Activated CD4-positive, alpha-beta memory T cell treated with anti-CD3 and anti-CD28 coated beads, Interleukin-2, amount 10 ng/mL, durations not matched to agents 7 days and 5 days (primary cell): Measurements from ENCODE around the gene NAGPA. TPM values are rescaled to one million over a fixed set of nuclear protein-coding genes. Genes with fewer than 3 reads are reported as not detected.
A peak's percentile ranks its signal among the peaks of the same experiment; 100 is the strongest.

Experiments used
- CTCF ChIA-PET: fragments of 350-600 bp; sonication (Branson Sonifier 250); formaldehyde crosslinking; loops from one replicate; lab custom pipeline; 2021; ENCODE audit warnings: antibody characterized with exemption, inconsistent platforms; lab: Charles Lee
- POLR2A ChIA-PET: fragments of 350-600 bp; sonication (Branson Sonifier 250); formaldehyde crosslinking; loops from one replicate; lab custom pipeline; 2021; ENCODE audit warnings: antibody characterized with exemption; lab: Charles Lee
- DNase-seq: peaks from one replicate; pipeline ENCODE4 v3.0.0-alpha.2; 2020
- H3K27ac Mint-ChIP-seq: one replicate; pipeline ENCODE4 v1.8.0; 2021; ENCODE audit warnings: mild to moderate bottlenecking, mixed read lengths
- H3K27me3 Mint-ChIP-seq: one replicate; pipeline ENCODE4 v1.8.0; 2021; ENCODE audit warnings: mixed read lengths
- H3K36me3 Mint-ChIP-seq: one replicate; pipeline ENCODE4 v1.8.0; 2021; ENCODE audit warnings: low read depth, mixed read lengths
- H3K4me1 Mint-ChIP-seq: one replicate; pipeline ENCODE4 v1.8.0; 2021; ENCODE audit warnings: mixed read lengths
- H3K4me3 Mint-ChIP-seq: one replicate; pipeline ENCODE4 v1.8.0; 2021; ENCODE audit warnings: mild to moderate bottlenecking, mixed read lengths
- H3K9me3 Mint-ChIP-seq: one replicate; pipeline ENCODE4 v1.8.0; 2021; ENCODE audit warnings: mixed read lengths
- total RNA-seq, 2 experiments: library from RNA; stranded (reverse); gene quantifications; one replicate each; pipeline ENCODE4 v1.2.3, GENCODE V29; 2021

Gene NAGPA
- total RNA-seq, 2 experiments from 2014 or later: 12.5 to 12.8 TPM

DNA sequence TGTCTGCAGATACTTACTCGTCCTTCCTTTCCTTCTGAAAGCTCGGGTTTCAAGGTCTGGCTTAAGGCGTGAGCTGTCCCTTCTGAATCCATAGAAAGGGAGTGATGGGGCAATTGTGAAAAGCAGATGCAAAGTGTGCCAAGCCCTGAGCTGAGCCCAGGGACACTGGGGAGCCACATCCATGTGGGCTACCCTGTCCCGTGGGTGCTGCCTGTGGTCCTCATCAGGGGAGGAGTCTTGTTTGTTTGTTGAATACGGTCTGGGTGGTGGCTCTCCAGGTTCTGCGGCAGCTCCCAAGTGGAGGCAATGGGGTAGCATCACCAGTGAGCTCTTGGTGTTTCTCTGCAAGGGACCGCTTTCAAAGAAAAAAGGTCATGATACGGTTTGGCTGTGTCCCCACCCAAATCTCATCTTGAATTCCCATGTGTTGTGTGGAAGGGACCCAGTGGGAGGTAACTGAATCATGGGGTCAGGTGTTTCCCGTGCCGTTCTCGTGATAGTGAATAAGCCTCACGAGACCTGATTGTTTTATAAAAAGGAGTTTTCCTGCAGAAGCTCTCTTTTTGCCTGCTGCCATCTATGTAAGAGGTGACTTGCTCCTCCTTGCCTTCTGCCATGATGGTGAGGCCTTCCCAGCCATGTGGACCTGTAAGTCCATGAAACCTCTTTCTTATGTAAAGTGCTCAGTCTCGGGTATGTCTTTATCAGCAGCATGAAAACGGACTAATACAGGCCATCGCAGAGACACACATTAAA is 36.9 kb upstream of the NAGPA start:
- POLR2A ChIA-PET: interaction anchor here (1.0 to 3.0 kb wide), 5 partner anchors 10 to 37 kb away, joined by 3 to 23 read pairs (median 6); partner anchors contain the start of gene NAGPA
- H3K4me1 Mint-ChIP-seq: peaks cover 34% of the 10 kb centered on the region
- no peak overlapping the region for H3K4me3 Mint-ChIP-seq

DNA sequence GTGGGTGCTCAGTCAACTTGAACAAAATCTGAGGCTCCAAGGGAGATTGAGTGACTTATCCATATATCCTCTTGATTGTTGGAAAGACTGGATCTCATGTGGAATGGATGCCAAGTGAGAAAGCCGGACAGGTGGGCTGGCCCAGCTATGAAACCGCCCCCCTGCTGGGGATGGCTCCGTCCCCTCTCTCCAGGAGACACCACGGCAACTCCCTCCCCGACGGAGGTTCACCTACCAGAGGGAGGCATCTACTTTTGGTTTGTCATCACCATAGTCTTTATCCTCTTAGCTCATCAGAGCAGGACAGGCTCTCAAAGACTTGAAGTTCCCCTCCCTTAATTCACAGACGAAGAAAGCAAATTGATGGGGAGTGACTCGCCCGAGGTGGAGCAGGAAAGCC is 36.1 kb upstream of the NAGPA start:
- H3K27ac Mint-ChIP-seq: no peak overlapping the region

More for the DNA sequence above, 36.9 kb upstream of the NAGPA start:
- peak overlapping the region; percentile 94 for H3K27ac Mint-ChIP-seq
- no peak for DNase-seq
- no peaks in the 10 kb centered on the region for H3K9me3 Mint-ChIP-seq
- H3K36me3 Mint-ChIP-seq: peaks cover 6% of the 10 kb centered on the region
- CTCF ChIA-PET: interaction anchor here (1.8 to 1.9 kb wide), 3 partner anchors 13 to 22 kb away, joined by 5 to 14 read pairs (median 7); no protein-coding TSS in a partner anchor
- no peaks in the 10 kb centered on the region for H3K27me3 Mint-ChIP-seq

DNA sequence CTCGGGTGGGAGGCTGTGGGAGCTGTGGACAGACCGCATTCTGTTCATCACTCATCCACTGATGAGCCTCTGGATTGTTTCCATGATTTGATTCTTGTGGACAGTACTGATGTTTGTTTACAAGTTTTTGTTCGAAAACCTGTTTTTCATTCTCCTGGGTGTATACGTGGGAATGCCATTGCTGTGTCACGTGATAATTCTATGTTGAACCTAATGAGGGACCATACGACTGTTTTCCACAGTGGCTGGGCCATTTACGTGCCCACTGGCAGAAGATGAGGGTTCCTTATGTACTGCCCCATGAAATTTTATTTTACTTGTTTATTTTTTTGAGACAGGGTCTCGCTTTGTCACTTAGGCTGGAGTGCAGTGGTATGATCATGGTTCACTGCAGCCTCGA is 35.3 kb upstream of the NAGPA start:
- Mint-ChIP-seq H3K27me3 (no peaks in the 10 kb centered on the region), H3K4me1 (peaks cover 28% of the 10 kb centered on the region)

More for the DNA sequence above, 36.1 kb upstream of the NAGPA start:
- CTCF ChIA-PET: interaction anchor here (0.6 kb wide), 1 partner anchor 9 kb away, joined by 4 read pairs; no protein-coding TSS in a partner anchor
- no peaks in the 10 kb centered on the region for H3K27me3 Mint-ChIP-seq
- no peak for DNase-seq
- peaks cover 3% of the 10 kb centered on the region for H3K36me3 Mint-ChIP-seq
- peaks cover 30% of the 10 kb centered on the region for H3K4me1 Mint-ChIP-seq
- H3K9me3 Mint-ChIP-seq: no peaks in the 10 kb centered on the region
- POLR2A ChIA-PET: interaction anchor here (1.6 to 3.0 kb wide), 2 partner anchors 13 to 36 kb away, joined by 3 to 23 read pairs; partner anchors contain the start of gene NAGPA
- no peak overlapping the region for H3K4me3 Mint-ChIP-seq

DNA sequence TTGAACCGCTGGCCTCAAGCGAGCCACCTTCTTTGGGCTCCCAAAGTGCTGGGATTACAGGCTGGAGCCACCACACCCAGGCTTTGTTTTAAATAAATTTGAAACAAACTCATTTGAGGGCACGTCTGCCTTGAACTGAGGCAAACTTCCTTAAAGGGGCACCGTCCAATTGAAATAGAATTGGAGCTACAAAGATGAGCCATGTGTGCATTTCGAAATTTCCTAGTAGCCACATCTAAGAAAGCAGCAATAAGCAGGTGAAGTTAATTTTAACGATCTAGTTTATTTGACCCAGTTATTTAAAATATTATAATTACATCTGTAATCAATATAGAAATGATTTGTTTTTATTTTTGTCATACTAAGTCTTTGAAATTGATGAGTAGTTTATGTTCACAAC is 32.8 kb upstream of the NAGPA start:
- Mint-ChIP-seq H3K36me3 (no peaks in the 10 kb centered on the region), H3K27ac (no peak overlapping the region), H3K9me3 (no peaks in the 10 kb centered on the region), H3K4me3 (no peak overlapping the region), H3K27me3 (no peaks in the 10 kb centered on the region), H3K4me1 (peaks cover 9% of the 10 kb centered on the region)
- POLR2A ChIA-PET: no interaction called here
- CTCF ChIA-PET: no interaction called here
- DNase-seq: no peak

More for the DNA sequence above, 35.3 kb upstream of the NAGPA start:
- Mint-ChIP-seq H3K27ac (no peak overlapping the region), H3K36me3 (no peaks in the 10 kb centered on the region), H3K9me3 (no peaks in the 10 kb centered on the region), H3K4me3 (no peak overlapping the region)
- CTCF ChIA-PET: no interaction called here
- DNase-seq: no peak
- POLR2A ChIA-PET: no interaction called here

DNA sequence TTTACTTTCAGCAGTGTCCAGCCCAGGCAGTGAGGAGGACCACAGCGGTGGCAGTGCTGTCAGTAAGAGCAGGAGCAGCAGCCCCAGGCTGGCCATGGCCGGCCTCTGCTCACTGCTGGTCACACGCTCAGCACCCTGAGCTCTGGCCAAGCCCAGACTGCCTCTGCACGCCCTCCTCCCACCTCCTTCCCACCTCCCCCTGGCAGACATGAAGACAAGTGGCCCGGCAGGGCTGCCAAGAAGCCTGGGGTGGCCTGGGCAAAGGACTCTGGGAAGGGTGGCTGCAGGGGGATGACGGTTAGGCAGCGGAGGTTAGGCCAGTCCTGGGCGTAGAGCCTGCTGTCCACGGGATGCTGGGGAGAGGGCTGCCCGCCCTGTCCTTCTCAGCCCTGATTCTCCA is 32.1 kb upstream of the NAGPA start, which contains the start of gene C16orf89:
Gene C16orf89 (minus strand): TSS at position 144 of the 400 bp plus-strand sequence. CDS start 48 bp downstream, at position 96.
- CTCF ChIA-PET: no interaction called here
- H3K27me3 Mint-ChIP-seq: no peaks in the 10 kb centered on the region
- POLR2A ChIA-PET: no interaction called here
- DNase-seq: no peak
- peaks cover 2% of the 10 kb centered on the region for H3K4me1 Mint-ChIP-seq
- no peak within 1 kb of the TSS for H3K27ac Mint-ChIP-seq
- H3K9me3 Mint-ChIP-seq: no peaks in the 10 kb centered on the region
- H3K4me3 Mint-ChIP-seq: no peak within 1 kb of the TSS
- H3K36me3 Mint-ChIP-seq: no peaks in the 10 kb centered on the region

DNA sequence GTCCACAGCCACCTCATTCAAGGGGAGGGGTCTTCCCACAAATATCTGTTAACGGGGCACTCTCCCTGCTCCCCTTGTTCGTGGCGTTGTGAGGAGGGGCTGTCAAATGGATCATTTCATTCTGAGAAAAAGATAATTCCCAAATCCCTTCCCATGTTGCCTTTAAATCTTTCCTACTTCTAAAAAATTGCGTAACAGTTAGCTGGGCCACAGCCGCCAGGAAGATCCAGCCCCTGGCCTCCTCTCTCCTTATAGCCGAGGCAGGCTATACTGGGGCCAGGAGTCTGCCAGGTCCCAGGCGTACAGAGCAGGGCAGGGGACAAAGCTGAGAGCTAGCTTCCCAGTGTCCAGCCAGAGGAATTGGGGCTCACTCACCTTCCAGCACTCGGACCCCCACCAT is 31.6 kb upstream of the NAGPA start:
- CTCF ChIA-PET: interaction anchor here (1.8 kb wide), 1 partner anchor 11 kb away, joined by 6 read pairs; no protein-coding TSS in a partner anchor
- no peak for DNase-seq

DNA sequence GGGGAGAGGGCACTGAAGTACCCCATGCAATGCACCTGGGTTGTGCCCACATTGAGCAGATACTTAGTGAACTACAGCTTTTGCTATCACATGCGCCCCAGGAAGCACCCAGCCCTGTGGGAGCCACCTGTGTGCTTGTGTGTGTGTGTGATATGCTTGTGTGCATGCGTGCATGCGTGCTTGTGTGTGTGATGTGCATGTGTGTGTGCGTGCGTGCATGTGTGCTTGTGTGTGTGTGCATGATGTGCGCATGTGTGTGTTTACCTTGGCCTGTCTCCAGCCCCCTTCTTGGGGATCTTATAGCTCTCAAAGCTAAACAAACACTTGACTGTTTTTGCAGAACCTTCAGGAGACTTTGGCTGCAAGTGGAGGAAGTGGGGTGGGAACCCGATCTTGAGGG is 31.2 kb upstream of the NAGPA start:
- Mint-ChIP-seq H3K27me3 (no peaks in the 10 kb centered on the region), H3K4me1 (peaks cover under 1% of the 10 kb centered on the region), H3K4me3 (no peak overlapping the region), H3K9me3 (no peaks in the 10 kb centered on the region), H3K36me3 (no peaks in the 10 kb centered on the region), H3K27ac (no peak overlapping the region)
- no peak for DNase-seq
- CTCF ChIA-PET: interaction anchor here (1.8 kb wide), 1 partner anchor 11 kb away, joined by 6 read pairs; no protein-coding TSS in a partner anchor
- POLR2A ChIA-PET: no interaction called here

More for the DNA sequence above, 31.6 kb upstream of the NAGPA start:
- H3K36me3 Mint-ChIP-seq: no peaks in the 10 kb centered on the region
- no peak overlapping the region for H3K27ac Mint-ChIP-seq
- no peak overlapping the region for H3K4me3 Mint-ChIP-seq
- H3K9me3 Mint-ChIP-seq: no peaks in the 10 kb centered on the region
- H3K4me1 Mint-ChIP-seq: peaks cover 2% of the 10 kb centered on the region
- H3K27me3 Mint-ChIP-seq: no peaks in the 10 kb centered on the region
- POLR2A ChIA-PET: no interaction called here

DNA sequence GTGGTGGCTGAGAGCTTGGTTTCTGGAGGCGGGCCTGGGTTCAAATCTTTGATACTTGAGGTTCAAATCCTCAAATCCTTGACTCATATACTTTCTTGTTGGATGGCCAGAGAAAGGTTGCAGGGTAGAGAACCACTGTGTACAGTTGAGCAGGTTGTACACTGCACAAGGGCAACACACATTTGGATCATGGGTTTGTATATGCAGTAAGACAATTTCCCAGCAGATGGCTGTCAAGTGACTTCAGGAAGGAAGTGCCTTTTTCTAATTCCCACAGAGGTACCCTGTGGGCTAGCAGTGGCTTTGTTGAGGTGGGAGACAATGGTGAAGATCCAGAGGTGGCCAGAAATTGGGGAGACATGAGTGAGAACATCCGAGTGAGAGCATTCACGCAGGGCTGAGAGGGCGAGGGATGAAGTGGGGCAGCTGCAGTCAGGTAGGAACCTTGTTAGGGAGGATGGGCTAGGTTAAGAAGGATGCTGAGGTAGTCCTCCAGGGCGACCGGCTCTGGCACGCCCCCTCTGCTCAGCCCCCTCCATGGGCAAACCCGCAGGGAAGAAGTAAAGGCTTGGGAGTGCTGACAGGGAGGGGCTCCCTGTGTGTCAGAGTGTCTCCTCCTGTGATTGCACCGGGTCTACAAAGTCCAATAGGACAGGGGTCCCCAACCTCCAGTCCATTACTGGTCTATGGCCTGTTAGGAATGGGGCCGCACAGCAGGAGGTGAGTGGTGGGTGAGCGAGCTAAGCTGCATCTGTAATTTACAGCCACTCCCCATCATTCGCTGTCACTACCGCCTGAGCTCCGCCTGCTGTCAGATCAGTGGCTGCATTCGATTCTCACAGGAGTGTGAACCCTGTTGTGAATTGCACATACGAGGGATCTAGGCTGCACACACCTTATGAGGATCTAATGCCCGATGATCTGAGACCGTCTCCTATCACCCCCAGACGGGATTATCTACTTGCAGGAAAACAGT is 29.3 kb upstream of the NAGPA start:
- Mint-ChIP-seq H3K4me3 (no peak overlapping the region), H3K36me3 (no peaks in the 10 kb centered on the region), H3K27me3 (no peaks in the 10 kb centered on the region), H3K4me1 (no peaks in the 10 kb centered on the region), H3K9me3 (no peaks in the 10 kb centered on the region), H3K27ac (no peak overlapping the region)
- DNase-seq: no peak
- CTCF ChIA-PET: interaction anchor here (0.6 kb wide), 1 partner anchor 10 kb away, joined by 3 read pairs; no protein-coding TSS in a partner anchor
- POLR2A ChIA-PET: no interaction called here

DNA sequence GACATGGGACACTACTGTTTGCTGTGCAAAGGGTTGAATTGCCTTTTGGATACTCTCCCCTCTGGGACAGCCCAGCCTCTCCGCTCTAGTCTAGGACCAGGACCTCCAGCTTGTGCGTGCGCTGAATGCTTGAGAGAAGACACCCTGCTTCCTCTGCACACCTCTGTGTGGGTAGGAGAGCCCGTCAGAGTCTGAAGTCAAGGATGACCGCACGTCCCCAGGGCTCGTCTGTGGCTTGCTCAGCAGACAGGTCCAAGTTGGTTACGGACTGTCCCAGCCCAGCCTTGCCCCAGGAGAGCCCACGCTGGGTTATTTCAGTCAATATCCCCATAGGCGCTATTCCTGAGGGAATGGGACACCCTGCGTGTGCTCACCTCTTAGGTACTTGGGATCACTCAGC is 28.3 kb upstream of the NAGPA start:
- Mint-ChIP-seq H3K27me3 (no peaks in the 10 kb centered on the region), H3K27ac (no peak overlapping the region), H3K4me1 (no peaks in the 10 kb centered on the region), H3K9me3 (no peaks in the 10 kb centered on the region), H3K36me3 (no peaks in the 10 kb centered on the region), H3K4me3 (no peak overlapping the region)
- ChIA-PET CTCF (interaction anchor here (0.7 kb wide), 1 partner anchor 189 kb away, joined by 3 read pairs; no protein-coding TSS in a partner anchor), POLR2A (no interaction called here)
- DNase-seq: no peak

DNA sequence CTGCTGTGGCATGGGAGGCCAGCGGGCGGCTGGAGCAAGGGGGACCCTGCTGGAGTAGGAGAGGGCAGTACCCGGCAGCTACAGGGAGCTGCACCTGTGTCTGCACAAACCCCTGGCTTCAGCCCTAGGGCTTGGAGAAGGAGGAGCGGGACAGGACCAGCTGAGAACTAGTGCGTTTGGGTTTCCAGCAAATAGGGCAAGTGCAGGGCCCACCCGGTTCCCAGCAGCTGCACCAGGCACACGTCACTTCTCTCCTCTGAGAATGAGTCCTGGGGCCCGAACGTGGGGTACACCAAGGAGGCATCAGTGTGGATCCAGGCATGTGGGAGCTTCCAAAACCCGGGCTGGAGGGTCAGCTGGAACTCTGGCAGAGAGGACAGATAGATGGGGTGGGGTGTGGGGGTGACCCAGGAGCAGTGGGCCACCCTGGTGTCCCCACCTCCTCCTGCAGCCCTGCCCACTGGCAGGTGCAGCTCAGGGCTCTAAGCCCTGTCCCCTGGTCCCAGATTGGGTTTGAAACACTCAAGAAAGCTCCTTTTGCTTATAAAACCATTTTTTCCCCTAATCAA is 26.4 kb upstream of the NAGPA start:
- no peak overlapping the region for H3K4me3 Mint-ChIP-seq
- no peaks in the 10 kb centered on the region for H3K9me3 Mint-ChIP-seq

DNA sequence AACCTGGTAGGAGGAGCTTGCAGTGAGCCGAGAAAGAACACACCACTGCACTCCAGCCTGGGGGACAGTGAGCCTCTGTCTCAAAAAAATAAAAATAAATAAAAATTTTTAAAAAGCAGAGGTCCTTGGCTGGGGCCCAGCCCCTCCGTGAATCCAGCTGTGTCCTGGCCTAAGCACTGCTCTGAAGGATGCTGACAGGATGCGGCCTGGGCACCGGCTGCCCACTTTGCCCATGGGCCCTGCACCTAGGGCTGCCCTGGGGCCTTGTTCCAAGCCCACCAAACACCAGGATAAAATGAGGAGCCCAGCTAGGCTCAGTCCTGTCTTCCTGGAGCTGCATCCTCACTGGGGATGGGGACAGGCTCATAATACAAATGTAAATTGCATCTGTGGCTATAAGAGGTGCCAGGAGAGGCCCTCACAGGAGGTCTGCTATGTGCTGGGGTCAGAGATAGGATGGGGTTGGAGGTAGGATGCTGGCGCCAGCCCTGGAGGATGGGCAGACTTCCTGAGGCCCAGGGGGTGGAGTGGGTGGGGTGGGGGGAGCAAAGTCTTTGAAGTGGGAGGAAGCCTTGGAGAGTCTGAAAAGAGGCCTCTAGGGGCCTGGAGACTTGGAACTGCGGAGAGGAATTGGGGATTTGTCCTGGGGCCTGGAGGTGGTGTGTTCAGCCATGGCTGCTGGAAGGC is 25.8 kb upstream of the NAGPA start:
- POLR2A ChIA-PET: no interaction called here
- no peak overlapping the region for H3K4me3 Mint-ChIP-seq

More for the DNA sequence above, 26.4 kb upstream of the NAGPA start:
- Mint-ChIP-seq H3K4me1 (no peaks in the 10 kb centered on the region), H3K27me3 (no peaks in the 10 kb centered on the region), H3K36me3 (no peaks in the 10 kb centered on the region), H3K27ac (no peak overlapping the region)
- no peak for DNase-seq
- ChIA-PET POLR2A (interaction anchor here (1.2 kb wide), 1 partner anchor 11 kb away, joined by 4 read pairs; the partner anchor contains the start of gene ALG1), CTCF (interaction anchor here (0.7 kb wide), 1 partner anchor 10 kb away, joined by 4 read pairs; no protein-coding TSS in a partner anchor)

More for the DNA sequence above, 25.8 kb upstream of the NAGPA start:
- Mint-ChIP-seq H3K9me3 (no peaks in the 10 kb centered on the region), H3K36me3 (no peaks in the 10 kb centered on the region), H3K27ac (no peak overlapping the region), H3K27me3 (no peaks in the 10 kb centered on the region), H3K4me1 (no peaks in the 10 kb centered on the region)
- CTCF ChIA-PET: interaction anchor here (1.1 kb wide), 1 partner anchor 22 kb away, joined by 3 read pairs; no protein-coding TSS in a partner anchor
- no peak for DNase-seq
